K562 (cell line): ENCODE results near the gene SCGB1A1. TPM values are rescaled to one million over a fixed set of nuclear protein-coding genes. Genes with fewer than 3 reads are reported as not detected.

Experiments
- ATF7 ChIP-seq: fragments of 450-650 bp; IDR thresholded peaks from 2 replicates; pipeline ENCODE4 v1.7.1; 2014; ENCODE audit warnings: mild to moderate bottlenecking, moderate library complexity
- BRCA1 ChIP-seq, 2 experiments: fragments of 450-650 bp in 1 of 2; sonication (generic) in 1 of 2; formaldehyde crosslinking in 1 of 2; IDR thresholded peaks; 2 replicates each; pipeline versions ENCODE4 v1.5.0 to v1.6.1; 2017 to 2020; ENCODE audit warnings: mild to moderate bottlenecking in 1 of 2, missing genetic modification reagents in 1 of 2
- CHD1 ChIP-seq: fragments of 200-600 bp; sonication (generic); IDR thresholded peaks from one replicate; pipeline ENCODE4 v1.6.1; 2012; ENCODE audit warnings: mild to moderate bottlenecking, moderate library complexity, low read length, inconsistent platforms
- CSDE1 ChIP-seq, 2 experiments: fragments of 450-650 bp; IDR thresholded peaks; 2 replicates each; pipeline ENCODE4 v1.6.1; 2016; ENCODE audit warnings: mild to moderate bottlenecking in 1 of 2
- E2F8 ChIP-seq: fragments of 450-650 bp; IDR thresholded peaks from 2 replicates; pipeline ENCODE4 v1.7.1; 2018; ENCODE audit warnings: mild to moderate bottlenecking, low read depth; ENCODE audit not compliant: partially characterized antibody
- EHMT2 ChIP-seq: fragments of 450-650 bp; IDR thresholded peaks from 2 replicates; pipeline ENCODE4 v1.6.1; 2018; ENCODE audit warnings: antibody characterized with exemption
- FUS ChIP-seq: fragments of 200-400 bp; formaldehyde crosslinking; optimal IDR thresholded peaks from 2 replicates; pipeline ENCODE3; 2017; ENCODE audit warnings: low read depth, low read length
- GTF3C2 ChIP-seq: IDR thresholded peaks from 3 replicates; pipeline ENCODE4 v1.6.1; 2011; ENCODE audit warnings: borderline replicate concordance, mild to moderate bottlenecking, moderate library complexity; ENCODE audit not compliant: insufficient read length; ENCODE audit errors: extremely low read depth
- HMGN3 ChIP-seq: IDR thresholded peaks from 2 replicates; pipeline ENCODE4 v1.6.1; 2011; ENCODE audit warnings: borderline replicate concordance, low read depth, mild to moderate bottlenecking, mixed read lengths, low read length; ENCODE audit not compliant: insufficient read length; ENCODE audit errors: extremely low read depth
- KLF13 ChIP-seq: fragments of 450-650 bp; IDR thresholded peaks from 2 replicates; pipeline ENCODE4 v1.6.1; 2016; ENCODE audit warnings: missing genetic modification characterization, low read depth, mild to moderate bottlenecking, missing compliant biosample characterization, moderate library complexity, borderline replicate concordance
- MLLT1 ChIP-seq, 2 experiments: fragments of 450-650 bp; IDR thresholded peaks; 2 replicates each; pipeline ENCODE4 v1.6.1; 2016
- NFXL1 ChIP-seq: fragments of 450-650 bp; formaldehyde crosslinking; IDR thresholded peaks from 2 replicates; pipeline ENCODE4 v1.4.0; 2021; ENCODE audit warnings: mild to moderate bottlenecking
- PML ChIP-seq: IDR thresholded peaks from 2 replicates; pipeline ENCODE4 v1.6.1; 2012; ENCODE audit warnings: low read length, inconsistent platforms
- SP2 ChIP-seq: IDR thresholded peaks from 2 replicates; pipeline ENCODE4 v1.6.1; 2011; ENCODE audit warnings: mild to moderate bottlenecking, low read depth, low read length, moderate library complexity; ENCODE audit not compliant: poor library complexity, severe bottlenecking; ENCODE audit errors: extremely low read depth
- ZNF212 ChIP-seq: fragments of 450-650 bp; formaldehyde crosslinking; IDR thresholded peaks from 2 replicates; pipeline ENCODE4 v1.4.0; 2020; ENCODE audit warnings: mild to moderate bottlenecking
- ZNF347 ChIP-seq: fragments of 450-650 bp; formaldehyde crosslinking; IDR thresholded peaks from 2 replicates; pipeline ENCODE4 v1.4.0; 2020; ENCODE audit warnings: low read depth, mild to moderate bottlenecking, moderate library complexity
- polyA plus RNA-seq, 8 experiments: library from polyadenylated mRNA; depleted of rRNA in 4 of 8; stranded (reverse) in 5 of 8; unstranded in 3 of 8; fragments of >200 nt; fragmentation: Nextera tagmentation in 2 of 8; fragmentation: Illumina TruSeq in 1 of 8; extraction: Ambion mirVana in 2 of 8; extraction: Trizol in 1 of 8; gene quantifications; 2 replicates each; pipeline versions ENCODE4 v1.2.1 to v1.2.3, GENCODE V29; 2011 to 2014; ENCODE audit warnings: inconsistent platforms in 1 of 8, missing spikeins in 1 of 8
- total RNA-seq, 7 experiments: library from RNA; depleted of rRNA in 6 of 7; stranded (reverse); fragments of >200 nt in 6 of 7; fragmentation: Illumina TruSeq in 2 of 7; extraction: Trizol in 2 of 7; gene quantifications; 2 replicates each; pipeline versions ENCODE4 v1.2.1 to v1.2.3, GENCODE V29; 2011 to 2021; ENCODE audit warnings: low replicate concordance in 1 of 7

SCGB1A1 gene
- total and polyA plus RNA-seq, 9 of the 15 experiments (the other 6 are each of a cell fraction or from before 2014, with no cell fraction given) = 0.55 TPM; not detected in 8

- TF ChIP-seq GTF3C2 (no peak), KLF13 (tag) (no peak), HMGN3 (no peak), EHMT2 (no peak), PML (no peak), E2F8 (no peak), ZNF347 (CRISPR knock-in tag) (no peak), NFXL1 (CRISPR knock-in tag) (no peak), BRCA1 (IDR thresholded peaks at IDR 0.05) (no peak), BRCA1 (CRISPR knock-in tag; IDR thresholded peaks at IDR 0.05) (no peak), FUS (no peak), ATF7 (peak; percentile 69; the same call in 1 of the 2 replicates), CSDE1 (IDR thresholded peaks at IDR 0.05) (no peak), CHD1 (no peak), SP2 (no peak), ZNF212 (CRISPR knock-in tag) (no peak), MLLT1 (IDR thresholded peaks at IDR 0.05) (no peak)
These were observed 1.1 kb downstream of the SCGB1A1 start (continued) for GRCh38 chr11:62419943-62420342.
